Embryonic facial prominence (tissue), 1 donor: ENCODE results near the gene EVPLL.
A peak's percentile ranks its signal among the peaks of the same experiment; 100 is the strongest.
"Not testable (repeated sequence)": the region's sequence is repeated elsewhere in the genome, so short reads cannot be mapped to it uniquely, and the experiment has no call there.

Experiments
- DNase-seq: peaks from one replicate; pipeline ENCODE4 v3.0.0-alpha.2; 2016; ENCODE audit errors: extremely low spot score

Gene EVPLL

GRCh38 chr17:18377437-18378204, at the start of gene EVPLL:
TSS of gene EVPLL (plus strand) at chr17:18377778. CDS start at chr17:18380938, 3,160 bp downstream.
- no peak for DNase-seq

- no peak for DNase-seq
These were observed 48.9 kb upstream of the EVPLL start for GRCh38 chr17:18328643-18329204.

GRCh38 chr17:18331879-18332278, 45.7 kb upstream of the EVPLL start:
- no peak for DNase-seq

GRCh38 chr17:18332909-18333489, 44.6 kb upstream of the EVPLL start:
- DNase-seq, result no peak

- DNase-seq, result not testable (repeated sequence)
These were observed 39.4 kb upstream of the EVPLL start for GRCh38 chr17:18338158-18338557.

GRCh38 chr17:18339933-18340332, 37.6 kb upstream of the EVPLL start:
- no peak for DNase-seq

- DNase-seq, result no peak
These were observed 33.6 kb upstream of the EVPLL start for GRCh38 chr17:18344021-18344420.

GRCh38 chr17:18353541-18353940, 24.0 kb upstream of the EVPLL start:
- no peak for DNase-seq

- DNase-seq, result no peak
These were observed 21.0 kb upstream of the EVPLL start for GRCh38 chr17:18356624-18357023.

GRCh38 chr17:18360518-18360917, 17.1 kb upstream of the EVPLL start:
- no peak for DNase-seq

GRCh38 chr17:18361837-18362697, 15.5 kb upstream of the EVPLL start:
- DNase-seq, result no peak

- no peak for DNase-seq
These were observed 14.9 kb upstream of the EVPLL start for GRCh38 chr17:18362698-18363100.

GRCh38 chr17:18363101-18364049, 14.2 kb upstream of the EVPLL start, which contains the start of gene SHMT1:
TSS of gene SHMT1 (minus strand) at chr17:18363550. CDS start at chr17:18355981, 7,569 bp downstream.
- peak; percentile 68 for DNase-seq

- DNase-seq, result no peak
These were observed 13.4 kb upstream of the EVPLL start for GRCh38 chr17:18364166-18364565.

- no peak for DNase-seq
These were observed 8.6 kb upstream of the EVPLL start for GRCh38 chr17:18368946-18369345.

- DNase-seq, result no peak
These were observed 6.8 kb upstream of the EVPLL start for GRCh38 chr17:18370761-18371160.

- DNase-seq, result no peak
These were observed 6.1 kb upstream of the EVPLL start for GRCh38 chr17:18371455-18371854.

GRCh38 chr17:18373181-18373580, 4.4 kb upstream of the EVPLL start:
- not testable (repeated sequence) for DNase-seq

- no peak for DNase-seq
These were observed 3.4 kb upstream of the EVPLL start for GRCh38 chr17:18374216-18374615.

GRCh38 chr17:18378205-18378505, 577 bp downstream of the EVPLL start:
- no peak for DNase-seq

- not testable (repeated sequence) for DNase-seq
These were observed 1.0 kb downstream of the EVPLL start for GRCh38 chr17:18378614-18379013.
